NCI-H187 (cell line): ENCODE data around the gene NMNAT2.
"Not testable (repeated sequence)": the region's sequence is repeated elsewhere in the genome, so short reads cannot be mapped to it uniquely, and the experiment has no call there.

ENCODE experiments used
- DNase-seq, 2 experiments: peaks; one replicate each; lab custom pipeline; 2025; lab: John Stamatoyannopoulos, UW

The NMNAT2 gene

GRCh38 chr1:183259924-183260323 is 158.3 kb downstream of the NMNAT2 start:
- no peak for DNase-seq

- no peak for DNase-seq
Measured at GRCh38 chr1:183255073-183255472, 163.1 kb downstream of the NMNAT2 start.

- DNase-seq = no peak
Measured at GRCh38 chr1:183251959-183252450, 166.2 kb downstream of the NMNAT2 start.

GRCh38 chr1:183251101-183251958 is 166.8 kb downstream of the NMNAT2 start:
- DNase-seq = no peak

GRCh38 chr1:183249941-183250452 is 168.2 kb downstream of the NMNAT2 start:
- no peak for DNase-seq

- no peak for DNase-seq
Measured at GRCh38 chr1:183248989-183249691, 169.0 kb downstream of the NMNAT2 start.

- DNase-seq = no peak
Measured at GRCh38 chr1:183247931-183248330, 170.2 kb downstream of the NMNAT2 start.

GRCh38 chr1:183247484-183247883 is 170.7 kb downstream of the NMNAT2 start:
- DNase-seq = no peak

- no peak for DNase-seq
Measured at GRCh38 chr1:183247066-183247465, 171.1 kb downstream of the NMNAT2 start.

- DNase-seq = no peak
Measured at GRCh38 chr1:183246436-183246835, 171.7 kb downstream of the NMNAT2 start.

GRCh38 chr1:183245357-183245756 is 172.8 kb downstream of the NMNAT2 start:
- DNase-seq = no peak

GRCh38 chr1:183244466-183244865 is 173.7 kb downstream of the NMNAT2 start:
- no peak for DNase-seq

GRCh38 chr1:183243161-183244050 is 174.8 kb downstream of the NMNAT2 start:
- DNase-seq = no peak

- no peak for DNase-seq
Measured at GRCh38 chr1:183242556-183242955, 175.6 kb downstream of the NMNAT2 start.

- no peak for DNase-seq
Measured at GRCh38 chr1:183241471-183241870, 176.7 kb downstream of the NMNAT2 start.

- DNase-seq = not testable (repeated sequence)
Measured at GRCh38 chr1:183240853-183241252, 177.3 kb downstream of the NMNAT2 start.

GRCh38 chr1:183240526-183240825 is 177.7 kb downstream of the NMNAT2 start:
- no peak for DNase-seq

GRCh38 chr1:183239793-183240525 is 178.2 kb downstream of the NMNAT2 start:
- no peak for DNase-seq

GRCh38 chr1:183239220-183239742 is 178.9 kb downstream of the NMNAT2 start:
- no peak for DNase-seq

GRCh38 chr1:183238071-183238470 is 180.1 kb downstream of the NMNAT2 start:
- DNase-seq = peak; percentile 62 to 66

- DNase-seq = no peak
Measured at GRCh38 chr1:183237046-183237445, 181.1 kb downstream of the NMNAT2 start.
